Prostate gland (tissue), 2 donors: ENCODE data around the gene GLP2R. TPM values are rescaled to one million over a fixed set of nuclear protein-coding genes. Genes with fewer than 3 reads are reported as not detected.
"Not testable (repeated sequence)": the region's sequence is repeated elsewhere in the genome, so short reads cannot be mapped to it uniquely, and the experiment has no call there.

ENCODE experiments used
- DNase-seq: peaks from one replicate; pipeline ENCODE4 v3.0.0-alpha.2; 2019; ENCODE audit warnings: low spot score
- H3K27ac ChIP-seq, 2 donors: fragments of 200-600 bp; sonication (generic); 2 replicates each; pipeline ENCODE4 v1.5.1; 2017 to 2019
- H3K27me3 ChIP-seq: fragments of 200-600 bp; sonication (generic); replicated peaks from 2 replicates; pipeline ENCODE4 v1.5.1; 2019; ENCODE audit not compliant: insufficient read depth
- H3K36me3 ChIP-seq, 2 donors: fragments of 200-600 bp; sonication (generic); 1 replicate in 1 of 2; 2 replicates in 1 of 2; pipeline versions ENCODE4 v1.5.1 to v1.8.1; 2017 to 2019
- H3K4me1 ChIP-seq: fragments of 200-600 bp; sonication (generic); replicated peaks from 2 replicates; pipeline ENCODE4 v1.5.1; 2019
- H3K4me3 ChIP-seq, 2 donors: fragments of 200-600 bp; sonication (generic); 2 replicates each; pipeline ENCODE4 v1.5.1; 2017 to 2019
- H3K9me3 ChIP-seq: fragments of 200-600 bp; sonication (generic); 2 replicates; pipeline ENCODE4 v1.5.1; 2017
- POLR2A ChIP-seq: fragments of 450-650 bp; IDR thresholded peaks from one replicate; pipeline ENCODE4 v1.6.1; 2016; ENCODE audit warnings: antibody characterized with exemption, mild to moderate bottlenecking
- POLR2AphosphoS5 ChIP-seq: sonication (generic); formaldehyde crosslinking; IDR thresholded peaks from one replicate; pipeline ENCODE4 v1.6.1; 2017; ENCODE audit warnings: antibody characterized with exemption
- WGBS: methylation state at CpG from one replicate; pipeline ENCODE4 v1.1.5; 2018; 5-methylcytosine and 5-hydroxymethylcytosine counted together
- intact Hi-C: fragments of 100-400 bp; cut with DNase I; formaldehyde crosslinking; loops from one replicate; pipeline ENCODE4 v1.14.2; 2022
- total RNA-seq, 2 donors: library from RNA; depleted of rRNA; stranded (reverse); fragments of >200 nt; gene quantifications; one replicate each; pipeline ENCODE4 v1.1.0, GENCODE V29; 2016
- TF ChIP-seq, protein P1 (sequence below), 4 experiments: fragments of 200-600 bp in 2 of 4; fragments of 450-650 bp in 2 of 4; sonication (generic) in 2 of 4; IDR thresholded peaks; 1 replicate in 3 of 4; 2 replicates in 1 of 4; pipeline ENCODE4 v1.5.1; 2016 to 2019; ENCODE audit warnings: antibody characterized with exemption in 4 of 4, mild to moderate bottlenecking in 2 of 4, moderate library complexity in 2 of 4

The GLP2R gene
- total RNA-seq, 2 donors from 2014 or later, result 0.34 to 1.5 TPM

DNA sequence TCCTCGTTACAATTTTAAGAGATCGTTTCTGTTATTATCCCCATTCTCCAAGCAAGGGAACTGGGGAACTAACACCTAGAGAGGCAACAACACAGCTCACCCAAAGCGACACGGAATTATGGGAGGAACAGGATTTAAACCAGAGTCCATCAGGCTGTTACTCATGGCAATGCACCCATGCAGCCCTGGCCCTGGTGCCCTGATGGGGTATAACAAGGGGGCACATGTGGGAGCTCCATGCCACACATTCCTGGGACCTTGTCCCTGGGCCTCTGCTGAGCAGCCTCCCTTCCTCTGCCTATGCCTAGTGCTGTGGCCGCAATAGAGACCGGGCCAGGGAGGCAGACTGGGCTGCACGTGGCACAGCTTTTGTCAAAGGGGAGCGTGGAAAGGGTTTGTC lies 92.6 kb downstream of the GLP2R start:
- intact Hi-C loops, result no loop called here
- Histone ChIP-seq H3K9me3 (no peaks in the 10 kb centered on the region), H3K27me3 (no peaks in the 10 kb centered on the region), H3K4me3 (no peak overlapping the region), H3K36me3 (no peaks in the 10 kb centered on the region), H3K27ac (no peak overlapping the region), H3K4me1 (no peaks in the 10 kb centered on the region)
- 85% methylated on average over 8 of the region's 8 CpGs for WGBS
- DNase-seq, result no peak
- no peak for TF ChIP-seq POLR2AphosphoS5
- TF ChIP-seq, protein P1, sequence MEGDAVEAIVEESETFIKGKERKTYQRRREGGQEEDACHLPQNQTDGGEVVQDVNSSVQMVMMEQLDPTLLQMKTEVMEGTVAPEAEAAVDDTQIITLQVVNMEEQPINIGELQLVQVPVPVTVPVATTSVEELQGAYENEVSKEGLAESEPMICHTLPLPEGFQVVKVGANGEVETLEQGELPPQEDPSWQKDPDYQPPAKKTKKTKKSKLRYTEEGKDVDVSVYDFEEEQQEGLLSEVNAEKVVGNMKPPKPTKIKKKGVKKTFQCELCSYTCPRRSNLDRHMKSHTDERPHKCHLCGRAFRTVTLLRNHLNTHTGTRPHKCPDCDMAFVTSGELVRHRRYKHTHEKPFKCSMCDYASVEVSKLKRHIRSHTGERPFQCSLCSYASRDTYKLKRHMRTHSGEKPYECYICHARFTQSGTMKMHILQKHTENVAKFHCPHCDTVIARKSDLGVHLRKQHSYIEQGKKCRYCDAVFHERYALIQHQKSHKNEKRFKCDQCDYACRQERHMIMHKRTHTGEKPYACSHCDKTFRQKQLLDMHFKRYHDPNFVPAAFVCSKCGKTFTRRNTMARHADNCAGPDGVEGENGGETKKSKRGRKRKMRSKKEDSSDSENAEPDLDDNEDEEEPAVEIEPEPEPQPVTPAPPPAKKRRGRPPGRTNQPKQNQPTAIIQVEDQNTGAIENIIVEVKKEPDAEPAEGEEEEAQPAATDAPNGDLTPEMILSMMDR (IDR thresholded peaks at IDR 0.05), result no peak
- TF ChIP-seq POLR2A, result no peak

DNA sequence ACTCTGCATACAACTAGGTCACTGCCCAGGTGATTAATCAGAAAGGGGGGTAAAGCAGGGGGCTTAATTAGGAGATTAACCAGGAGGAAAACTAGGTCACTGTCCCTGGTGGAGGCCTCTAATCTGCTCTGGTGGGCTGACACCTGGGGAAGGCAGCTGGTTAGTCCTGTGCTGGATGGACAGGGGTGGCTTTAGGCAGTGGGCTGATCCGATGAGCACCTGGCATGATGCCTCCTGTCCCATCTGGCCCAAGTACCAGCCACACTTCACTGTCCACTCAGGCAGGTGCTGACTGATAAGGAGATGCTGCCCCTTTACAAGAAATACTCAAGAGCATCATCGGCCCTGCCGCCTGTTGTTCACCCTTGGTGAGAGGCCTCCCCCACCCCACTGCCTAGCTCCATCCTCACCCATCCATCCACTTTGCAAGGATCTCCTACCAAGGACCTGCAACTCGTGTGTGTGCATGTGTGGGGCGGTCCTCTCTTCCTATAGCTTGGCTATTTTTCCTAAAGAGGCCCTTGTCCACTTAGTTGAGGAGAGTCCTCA lies 93.2 kb downstream of the GLP2R start:
- H3K4me1 ChIP-seq, result no peaks in the 10 kb centered on the region
- 90% methylated on average over 5 of the region's 5 CpGs for WGBS
- no peaks in the 10 kb centered on the region for H3K9me3 ChIP-seq
- H3K4me3 ChIP-seq, result no peak overlapping the region
- H3K27me3 ChIP-seq, result no peaks in the 10 kb centered on the region
- intact Hi-C loops, result no loop called here
- H3K27ac ChIP-seq, result no peak overlapping the region
- TF ChIP-seq, protein P1 (IDR thresholded peaks at IDR 0.05), result no peak
- TF ChIP-seq POLR2AphosphoS5 (no peak), POLR2A (no peak)
- H3K36me3 ChIP-seq, result no peaks in the 10 kb centered on the region
- no peak for DNase-seq

DNA sequence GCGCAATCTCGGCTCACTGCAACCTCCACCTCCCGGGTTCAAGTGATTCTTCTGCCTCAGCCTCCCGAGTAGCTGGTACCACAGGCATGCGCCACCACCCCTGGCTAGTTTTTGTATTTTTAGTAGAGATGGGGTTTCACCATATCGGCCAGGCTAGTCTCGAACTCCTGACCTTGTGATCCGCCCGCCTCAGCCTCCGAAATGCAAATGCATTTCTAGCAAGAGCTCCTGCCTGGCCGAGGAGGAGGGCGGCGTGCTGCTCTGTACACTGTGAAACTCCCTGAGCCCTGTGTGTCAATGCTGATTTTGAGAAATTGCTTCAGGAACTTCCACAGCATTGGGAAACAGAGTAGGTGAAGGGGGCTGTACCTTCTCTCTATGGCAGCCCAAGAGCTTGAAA lies 95.5 kb downstream of the GLP2R start:
- not testable (repeated sequence) for H3K27ac ChIP-seq, DNase-seq, H3K27me3 ChIP-seq, H3K4me3 ChIP-seq, H3K4me1 ChIP-seq, H3K9me3 ChIP-seq, H3K36me3 ChIP-seq
- intact Hi-C loops, result loop anchor here (5.0 kb wide), 1 partner anchor 691 kb away; no protein-coding TSS in a partner anchor
- 95% methylated on average over 13 of the region's 13 CpGs for WGBS

DNA sequence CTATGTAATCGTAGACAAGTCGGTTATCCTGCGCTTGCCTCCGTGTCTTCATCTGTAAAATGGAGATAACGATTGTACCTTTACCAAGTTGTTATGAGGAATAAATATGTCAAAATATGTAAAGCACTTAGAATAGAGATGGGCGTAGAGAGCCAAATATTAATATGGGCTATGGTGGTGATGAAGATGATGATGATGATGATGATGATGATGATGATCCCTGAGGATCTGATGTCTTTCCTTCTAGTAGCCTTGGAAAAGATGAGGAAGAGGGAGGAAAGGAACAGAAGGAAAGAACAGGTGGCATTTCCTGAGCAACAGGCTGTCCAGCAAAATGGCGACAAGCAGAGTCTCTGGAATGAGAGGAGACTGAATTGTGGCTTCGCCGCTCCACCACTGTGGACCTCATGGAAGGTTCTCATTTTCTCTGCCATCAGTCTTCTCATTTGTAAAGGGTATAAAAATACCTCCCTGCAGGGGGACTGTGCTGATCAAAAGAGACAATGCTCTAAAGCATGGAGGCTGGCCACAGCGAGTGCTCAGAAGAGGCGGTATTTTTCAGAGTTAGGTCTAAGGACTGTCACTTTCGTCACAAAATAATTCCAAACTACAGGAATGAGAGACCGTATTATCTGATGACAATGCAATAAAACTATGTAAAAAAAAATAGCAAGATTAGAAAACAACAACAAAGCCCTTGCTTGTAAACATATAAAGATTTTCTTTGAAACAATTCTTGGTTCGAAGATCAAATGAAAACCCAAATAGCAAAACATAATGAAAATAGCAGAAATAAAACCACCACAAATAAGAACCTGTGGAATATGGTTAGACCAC lies 96.5 kb downstream of the GLP2R start:
- Histone ChIP-seq H3K9me3 (no peaks in the 10 kb centered on the region), H3K4me1 (no peaks in the 10 kb centered on the region), H3K27me3 (no peaks in the 10 kb centered on the region), H3K4me3 (no peak overlapping the region), H3K36me3 (no peaks in the 10 kb centered on the region), H3K27ac (no peak overlapping the region)
- DNase-seq, result no peak
- TF ChIP-seq, protein P1 (IDR thresholded peaks at IDR 0.05), result no peak
- whole genome bisulfite sequencing, result 96% methylated on average over 14 of the region's 14 CpGs
- intact Hi-C loops, result loop anchor here (5.0 kb wide), 1 partner anchor 690 kb away; no protein-coding TSS in a partner anchor

DNA sequence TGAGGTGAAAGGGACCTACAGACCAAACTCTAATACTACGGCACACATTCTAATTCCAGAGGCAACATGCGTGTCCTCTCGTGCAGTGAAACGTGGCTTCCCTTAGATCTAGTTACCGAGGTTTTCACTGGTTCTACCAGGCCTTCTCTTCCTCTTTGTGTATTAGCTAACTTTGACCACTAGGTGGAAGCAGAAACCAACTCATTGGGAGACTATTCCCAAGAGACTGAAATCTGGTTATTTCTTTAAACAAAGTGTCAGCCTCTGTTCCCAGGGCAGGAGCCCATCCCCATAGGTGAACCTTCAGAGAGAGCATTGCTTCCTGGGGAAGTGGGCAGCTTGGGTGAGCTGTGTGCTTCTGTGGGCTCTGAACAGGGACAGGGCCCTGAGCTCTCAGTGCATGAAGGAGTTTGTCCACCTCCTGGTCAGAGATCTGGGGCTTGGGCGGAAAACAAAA lies 99.0 kb downstream of the GLP2R start:
- H3K4me3 ChIP-seq, result no peak overlapping the region
- 20% methylated on average over 6 of the region's 6 CpGs for WGBS
- no peaks in the 10 kb centered on the region for H3K4me1 ChIP-seq
- TF ChIP-seq, protein P1 (IDR thresholded peaks at IDR 0.05), result peak; percentile 60 to 86 (median 79)
- no peak for TF ChIP-seq POLR2A
- no peak overlapping the region for H3K27ac ChIP-seq
- peak; percentile 42 for DNase-seq
- no peaks in the 10 kb centered on the region for H3K9me3 ChIP-seq
- intact Hi-C loops, result loop anchor here (5.0 kb wide), 2 partner anchors 197 to 688 kb away; no protein-coding TSS in a partner anchor
- no peaks in the 10 kb centered on the region for H3K36me3 ChIP-seq
- no peaks in the 10 kb centered on the region for H3K27me3 ChIP-seq
